ENCODE measurements around the gene P3H3.

DNA sequence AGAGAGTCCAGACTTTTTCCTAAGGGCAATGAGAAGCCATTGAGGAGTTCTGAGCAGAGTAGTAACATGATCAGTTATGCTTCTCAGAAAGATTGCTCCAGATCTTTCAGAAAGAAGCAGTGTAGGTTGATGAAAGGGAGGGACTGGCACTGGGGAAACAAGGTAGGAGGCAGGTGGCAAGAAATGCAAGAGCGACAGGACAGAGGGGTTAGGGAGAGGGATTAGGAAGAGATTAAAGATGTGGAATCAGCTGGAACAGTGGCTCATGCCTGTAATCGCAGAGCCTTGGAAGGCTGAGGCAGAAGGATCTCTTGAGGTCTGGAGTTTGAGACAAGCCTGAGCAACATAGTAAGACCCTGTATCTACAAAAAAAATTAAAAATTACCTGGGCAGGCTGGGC is 19.5 kb downstream of the P3H3 start:
- TF ChIP-seq, protein P1, sequence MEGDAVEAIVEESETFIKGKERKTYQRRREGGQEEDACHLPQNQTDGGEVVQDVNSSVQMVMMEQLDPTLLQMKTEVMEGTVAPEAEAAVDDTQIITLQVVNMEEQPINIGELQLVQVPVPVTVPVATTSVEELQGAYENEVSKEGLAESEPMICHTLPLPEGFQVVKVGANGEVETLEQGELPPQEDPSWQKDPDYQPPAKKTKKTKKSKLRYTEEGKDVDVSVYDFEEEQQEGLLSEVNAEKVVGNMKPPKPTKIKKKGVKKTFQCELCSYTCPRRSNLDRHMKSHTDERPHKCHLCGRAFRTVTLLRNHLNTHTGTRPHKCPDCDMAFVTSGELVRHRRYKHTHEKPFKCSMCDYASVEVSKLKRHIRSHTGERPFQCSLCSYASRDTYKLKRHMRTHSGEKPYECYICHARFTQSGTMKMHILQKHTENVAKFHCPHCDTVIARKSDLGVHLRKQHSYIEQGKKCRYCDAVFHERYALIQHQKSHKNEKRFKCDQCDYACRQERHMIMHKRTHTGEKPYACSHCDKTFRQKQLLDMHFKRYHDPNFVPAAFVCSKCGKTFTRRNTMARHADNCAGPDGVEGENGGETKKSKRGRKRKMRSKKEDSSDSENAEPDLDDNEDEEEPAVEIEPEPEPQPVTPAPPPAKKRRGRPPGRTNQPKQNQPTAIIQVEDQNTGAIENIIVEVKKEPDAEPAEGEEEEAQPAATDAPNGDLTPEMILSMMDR (IDR thresholded peaks at IDR 0.05 in 8 of 11, conservative IDR thresholded peaks at IDR 0.05 in 3 of 11): no peak
- no peak for TF ChIP-seq POLR2A (IDR thresholded peaks at IDR 0.05)
